Esophagus (tissue), 2 donors: ENCODE results near the gene PMEPA1. TPM values are rescaled to one million over a fixed set of nuclear protein-coding genes. Genes with fewer than 3 reads are reported as not detected.

Experiments used
- H3K27ac ChIP-seq, 2 donors: one replicate each; pipeline ENCODE4 v1.5.1; 2013; ENCODE audit warnings: low read depth in 2 of 2, mild to moderate bottlenecking in 2 of 2, inconsistent platforms in 1 of 2, low read length in 1 of 2, moderate library complexity in 1 of 2
- H3K27me3 ChIP-seq, 2 donors: one replicate each; pipeline ENCODE4 v1.6.1; 2013; ENCODE audit warnings: low read length in 2 of 2, control low read depth in 1 of 2, mild to moderate bottlenecking in 1 of 2; ENCODE audit not compliant: insufficient read depth in 2 of 2, control insufficient read depth in 1 of 2
- H3K36me3 ChIP-seq, 2 donors: one replicate each; pipeline ENCODE4 v1.6.1; 2013; ENCODE audit warnings: low read length in 1 of 2; ENCODE audit not compliant: control insufficient read depth in 2 of 2, insufficient read depth in 2 of 2
- H3K4me1 ChIP-seq, 2 donors: one replicate each; pipeline ENCODE4 v1.6.1; 2013; ENCODE audit warnings: low read length in 1 of 2; ENCODE audit not compliant: control insufficient read depth in 2 of 2, insufficient read depth in 2 of 2
- H3K4me3 ChIP-seq, 2 donors: one replicate each; pipeline ENCODE4 v1.5.1; 2013; ENCODE audit warnings: low read length in 2 of 2, mild to moderate bottlenecking in 2 of 2, low read depth in 1 of 2, moderate library complexity in 1 of 2
- H3K9me3 ChIP-seq, 2 donors: one replicate each; pipeline ENCODE4 v1.6.1; 2013; ENCODE audit warnings: mild to moderate bottlenecking in 2 of 2, low read depth in 1 of 2, low read length in 1 of 2, moderate library complexity in 1 of 2; ENCODE audit not compliant: control insufficient read depth in 2 of 2, insufficient read depth in 1 of 2
- WGBS, 2 donors: extraction: QIAGEN DNeasy Blood & Tissue Kit; methylation state at CpG; one replicate each; pipeline ENCODE4 v1.1.7; 2013; 5-methylcytosine and 5-hydroxymethylcytosine counted together
- polyA plus RNA-seq, 2 donors: library from polyadenylated mRNA; stranded (reverse); fragments of 200-250 nt; gene quantifications; one replicate each; pipeline ENCODE4 v1.2.3, GENCODE V29; 2013
- donor health status: healthy with polysubstance abuse.
- donor health status: Bipolar disorder and iron deficiency.

The PMEPA1 gene
- polyA plus RNA-seq, 2 donors: 2.8 to 2.9 TPM

- Histone ChIP-seq H3K27me3 (no peaks in the 10 kb centered on the region), H3K9me3 (no peaks in the 10 kb centered on the region), H3K27ac (no peak overlapping the region), H3K36me3 (peaks cover 0 to 12% of the 10 kb centered on the region in 2 donors), H3K4me3 (no peak overlapping the region), H3K4me1 (peaks cover 0 to 4% of the 10 kb centered on the region in 2 donors)
- WGBS, 2 donors: 64 to 69% methylated on average over 9 of the region's 9 CpGs
Observed at GRCh38 chr20:57650266-57650665, 59.5 kb downstream of the PMEPA1 start.

DNA sequence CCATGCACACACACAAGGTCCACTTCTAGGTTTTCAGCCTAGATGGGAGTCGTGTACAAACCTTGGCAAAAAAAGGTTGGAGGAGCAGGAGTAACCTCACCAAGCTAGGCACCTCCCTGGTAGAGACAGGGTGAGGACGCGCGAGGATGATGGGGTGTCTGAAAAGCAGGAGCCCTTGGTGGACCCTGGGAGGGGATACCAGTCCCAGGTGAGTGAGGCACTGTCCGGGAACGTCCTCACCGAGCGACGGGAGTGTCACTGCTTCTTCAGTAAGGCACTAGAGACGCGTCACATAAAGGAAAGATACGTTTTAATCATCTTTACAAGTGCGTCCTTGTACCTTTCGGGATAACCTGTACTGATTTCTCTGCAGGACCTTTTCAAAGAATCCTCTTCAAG, 60.2 kb downstream of the PMEPA1 start:
- 87 to 91% methylated on average over 14 of the region's 14 CpGs for WGBS, 2 donors
- Histone ChIP-seq H3K27ac (no peak overlapping the region), H3K4me3 (no peak overlapping the region), H3K4me1 (peaks cover 0 to 2% of the 10 kb centered on the region in 2 donors), H3K27me3 (no peaks in the 10 kb centered on the region), H3K9me3 (peaks cover 0 to 3% of the 10 kb centered on the region in 2 donors), H3K36me3 (peaks cover 0 to 12% of the 10 kb centered on the region in 2 donors)

DNA sequence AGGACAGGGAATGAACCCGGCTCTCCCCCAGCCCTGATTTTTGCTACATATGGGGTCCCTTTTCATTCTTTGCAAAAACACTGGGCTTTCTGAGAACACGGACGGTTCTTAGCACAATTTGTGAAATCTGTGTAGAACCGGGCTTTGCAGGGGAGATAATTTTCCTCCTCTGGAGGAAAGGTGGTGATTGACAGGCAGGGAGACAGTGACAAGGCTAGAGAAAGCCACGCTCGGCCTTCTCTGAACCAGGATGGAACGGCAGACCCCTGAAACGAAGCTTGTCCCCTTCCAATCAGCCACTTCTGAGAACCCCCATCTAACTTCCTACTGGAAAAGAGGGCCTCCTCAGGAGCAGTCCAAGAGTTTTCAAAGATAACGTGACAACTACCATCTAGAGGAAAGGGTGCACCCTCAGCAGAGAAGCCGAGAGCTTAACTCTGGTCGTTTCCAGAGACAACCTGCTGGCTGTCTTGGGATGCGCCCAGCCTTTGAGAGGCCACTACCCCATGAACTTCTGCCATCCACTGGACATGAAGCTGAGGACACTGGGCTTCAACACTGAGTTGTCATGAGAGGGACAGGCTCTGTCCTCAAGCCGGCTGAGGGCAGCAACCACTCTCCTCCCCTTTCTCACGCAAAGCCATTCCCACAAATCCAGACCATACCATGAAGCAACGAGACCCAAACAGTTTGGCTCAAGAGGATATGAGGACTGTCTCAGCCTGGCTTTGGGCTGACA, 60.8 kb downstream of the PMEPA1 start:
- peaks cover 0 to 3% of the 10 kb centered on the region in 2 donors for H3K9me3 ChIP-seq
- H3K4me3 ChIP-seq: no peak overlapping the region
- H3K27ac ChIP-seq: no peak overlapping the region
- WGBS, 2 donors: 82 to 89% methylated on average over 15 of the region's 15 CpGs
- peaks cover 0 to 12% of the 10 kb centered on the region in 2 donors for H3K36me3 ChIP-seq
- no peaks in the 10 kb centered on the region for H3K27me3 ChIP-seq
- H3K4me1 ChIP-seq: peaks cover 0 to 2% of the 10 kb centered on the region in 2 donors

GRCh38 chr20:57647933-57648785, 61.7 kb downstream of the PMEPA1 start:
- Histone ChIP-seq H3K27ac (no peak overlapping the region), H3K36me3 (peaks cover 0 to 12% of the 10 kb centered on the region in 2 donors), H3K9me3 (peaks cover 2 to 3% of the 10 kb centered on the region in 2 donors), H3K27me3 (no peaks in the 10 kb centered on the region), H3K4me1 (peaks cover 0 to 2% of the 10 kb centered on the region in 2 donors), H3K4me3 (no peak overlapping the region)
- WGBS, 2 donors: 81 to 85% methylated on average over 23 of the region's 23 CpGs

- no peaks in the 10 kb centered on the region for H3K27me3 ChIP-seq
- peaks cover 0 to 2% of the 10 kb centered on the region in 2 donors for H3K4me1 ChIP-seq
- 73 to 81% methylated on average over 12 of the region's 12 CpGs for WGBS, 2 donors
- H3K27ac ChIP-seq: no peak overlapping the region
- H3K9me3 ChIP-seq: peaks cover 2 to 3% of the 10 kb centered on the region in 2 donors
- no peak overlapping the region for H3K4me3 ChIP-seq
- H3K36me3 ChIP-seq: peaks cover 0 to 8% of the 10 kb centered on the region in 2 donors
Observed at GRCh38 chr20:57647006-57647932, 62.5 kb downstream of the PMEPA1 start.

DNA sequence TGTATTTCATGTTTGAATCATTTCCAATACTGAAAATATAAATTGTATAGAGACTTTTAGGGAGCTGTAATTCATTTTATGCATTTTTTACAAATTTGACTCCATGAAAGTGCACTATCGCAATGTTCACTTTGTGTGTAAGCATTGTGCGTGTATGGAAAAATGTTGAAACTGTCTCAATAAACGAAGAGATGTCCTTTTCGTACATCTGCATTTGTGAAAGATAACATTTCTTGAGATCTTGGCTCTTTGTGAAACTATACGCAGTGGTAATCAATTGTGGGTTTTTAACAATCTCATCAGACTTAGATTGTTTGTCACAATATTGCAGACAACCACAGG, 70.9 kb downstream of the PMEPA1 start:
- H3K4me1 ChIP-seq: no peaks in the 10 kb centered on the region
- no peak overlapping the region for H3K27ac ChIP-seq
- H3K36me3 ChIP-seq: no peaks in the 10 kb centered on the region
- no peak overlapping the region for H3K4me3 ChIP-seq
- peaks cover 0 to 2% of the 10 kb centered on the region in 2 donors for H3K9me3 ChIP-seq
- H3K27me3 ChIP-seq: no peaks in the 10 kb centered on the region
- 79 to 86% methylated on average over 5 of the region's 5 CpGs for WGBS, 2 donors

- peaks cover 0 to under 1% of the 10 kb centered on the region in 2 donors for H3K9me3 ChIP-seq
- no peak overlapping the region for H3K27ac ChIP-seq
- no peaks in the 10 kb centered on the region for H3K27me3 ChIP-seq
- H3K4me3 ChIP-seq: no peak overlapping the region
- H3K36me3 ChIP-seq: no peaks in the 10 kb centered on the region
- H3K4me1 ChIP-seq: no peaks in the 10 kb centered on the region
- WGBS, 2 donors: 68 to 79% methylated on average over 7 of the region's 7 CpGs
Observed at GRCh38 chr20:57638173-57638894, 71.5 kb downstream of the PMEPA1 start.

GRCh38 chr20:57633945-57634491, 75.8 kb downstream of the PMEPA1 start:
- H3K9me3 ChIP-seq: no peaks in the 10 kb centered on the region
- WGBS, 2 donors: 85 to 91% methylated on average over 2 of the region's 2 CpGs
- no peaks in the 10 kb centered on the region for H3K36me3 ChIP-seq

More at GRCh38 chr20:57633945-57634491, 75.8 kb downstream of the PMEPA1 start:
- H3K4me1 ChIP-seq: no peaks in the 10 kb centered on the region
- H3K27ac ChIP-seq: no peak overlapping the region
- H3K4me3 ChIP-seq: no peak overlapping the region
- H3K27me3 ChIP-seq: no peaks in the 10 kb centered on the region
